Measurements from ENCODE around the gene DHX36.

DHX36 gene

GRCh38 chr3:154228561-154229216, 95.6 kb downstream of the DHX36 start:
- H3K4me3 ChIP-seq (ENCODE audit: control insufficient read depth in 1 of 7, extremely low read depth in 1 of 7, insufficient read depth in 4 of 7, low read depth in 2 of 7, low read length in 6 of 7), result no peak overlapping the region
- WGBS (ENCODE audit: insufficient coverage), result 98% methylated on average over 4 of the region's 6 CpGs
- H3K36me3 ChIP-seq (ENCODE audit: control insufficient read depth in 4 of 4, insufficient read depth in 4 of 4, low read length in 3 of 4), result no peaks in the 10 kb centered on the region
- ChIA-PET CTCF (interaction anchor here (0.9 to 1.9 kb wide), 2 partner anchors 14 to 24 kb away, joined by 3 to 7 read pairs; no protein-coding TSS in a partner anchor), POLR2A (interaction anchor here (0.6 kb wide), 1 partner anchor 150 kb away, joined by 3 read pairs; no protein-coding TSS in a partner anchor)
- no peak for DNase-seq
- H3K4me1 ChIP-seq (ENCODE audit: control extremely low read depth in 1 of 4, control insufficient read depth in 4 of 4, insufficient read depth in 4 of 4, low read length in 3 of 4), result peaks cover 0 to 3% (median 0%) of the 10 kb centered on the region in 4 experiments
- no peaks in the 10 kb centered on the region for H3K9me3 ChIP-seq (ENCODE audit: control extremely low read depth in 1 of 5, control insufficient read depth in 4 of 5, insufficient read depth in 2 of 5, low read depth in 1 of 5, low read length in 4 of 5)
- H3K27me3 ChIP-seq (replicated peaks in 2 of 5; ENCODE audit: control insufficient read depth in 4 of 5, insufficient read depth in 5 of 5, low read length in 4 of 5), result no peaks in the 10 kb centered on the region
- H3K27ac ChIP-seq (ENCODE audit: insufficient read depth in 1 of 2, low read depth in 1 of 2, low read length in 2 of 2, poor library complexity in 1 of 2, severe bottlenecking in 2 of 2), result no peak overlapping the region

GRCh38 chr3:154227531-154227930, 96.8 kb downstream of the DHX36 start:
- Histone ChIP-seq H3K36me3 (ENCODE audit: control insufficient read depth in 4 of 4, insufficient read depth in 4 of 4, low read length in 3 of 4) (no peaks in the 10 kb centered on the region), H3K4me3 (ENCODE audit: control insufficient read depth in 1 of 7, extremely low read depth in 1 of 7, insufficient read depth in 4 of 7, low read depth in 2 of 7, low read length in 6 of 7) (no peak overlapping the region), H3K27ac (ENCODE audit: insufficient read depth in 1 of 2, low read depth in 1 of 2, low read length in 2 of 2, poor library complexity in 1 of 2, severe bottlenecking in 2 of 2) (no peak overlapping the region), H3K4me1 (ENCODE audit: control extremely low read depth in 1 of 4, control insufficient read depth in 4 of 4, insufficient read depth in 4 of 4, low read length in 3 of 4) (peaks cover 0 to 3% (median 0%) of the 10 kb centered on the region in 4 experiments), H3K27me3 (replicated peaks in 2 of 5; ENCODE audit: control insufficient read depth in 4 of 5, insufficient read depth in 5 of 5, low read length in 4 of 5) (no peaks in the 10 kb centered on the region), H3K9me3 (ENCODE audit: control extremely low read depth in 1 of 5, control insufficient read depth in 4 of 5, insufficient read depth in 2 of 5, low read depth in 1 of 5, low read length in 4 of 5) (no peaks in the 10 kb centered on the region)
- DNase-seq, result no peak
- ChIA-PET CTCF (no interaction called here), POLR2A (no interaction called here)
- no CpG with 5 or more reads among the region's 3 CpGs for WGBS (ENCODE audit: insufficient coverage)

- ChIA-PET CTCF (no interaction called here), POLR2A (no interaction called here)
- Histone ChIP-seq H3K27ac (ENCODE audit: insufficient read depth in 1 of 2, low read depth in 1 of 2, low read length in 2 of 2, poor library complexity in 1 of 2, severe bottlenecking in 2 of 2) (no peak overlapping the region), H3K9me3 (ENCODE audit: control extremely low read depth in 1 of 5, control insufficient read depth in 4 of 5, insufficient read depth in 2 of 5, low read depth in 1 of 5, low read length in 4 of 5) (no peaks in the 10 kb centered on the region), H3K36me3 (ENCODE audit: control insufficient read depth in 4 of 4, insufficient read depth in 4 of 4, low read length in 3 of 4) (no peaks in the 10 kb centered on the region), H3K27me3 (replicated peaks in 2 of 5; ENCODE audit: control insufficient read depth in 4 of 5, insufficient read depth in 5 of 5, low read length in 4 of 5) (no peaks in the 10 kb centered on the region), H3K4me3 (ENCODE audit: control insufficient read depth in 1 of 7, extremely low read depth in 1 of 7, insufficient read depth in 4 of 7, low read depth in 2 of 7, low read length in 6 of 7) (no peak overlapping the region), H3K4me1 (ENCODE audit: control extremely low read depth in 1 of 4, control insufficient read depth in 4 of 4, insufficient read depth in 4 of 4, low read length in 3 of 4) (peaks cover 0 to under 1% (median 0%) of the 10 kb centered on the region in 4 experiments)
- no CpG with 5 or more reads among the region's 2 CpGs for WGBS (ENCODE audit: insufficient coverage)
- DNase-seq, result no peak
Observed at GRCh38 chr3:154225536-154225935, 98.8 kb downstream of the DHX36 start.

GRCh38 chr3:154224866-154225265, 99.4 kb downstream of the DHX36 start:
- CTCF ChIA-PET, result no interaction called here
- Histone ChIP-seq H3K9me3 (ENCODE audit: control extremely low read depth in 1 of 5, control insufficient read depth in 4 of 5, insufficient read depth in 2 of 5, low read depth in 1 of 5, low read length in 4 of 5) (no peaks in the 10 kb centered on the region), H3K27ac (ENCODE audit: insufficient read depth in 1 of 2, low read depth in 1 of 2, low read length in 2 of 2, poor library complexity in 1 of 2, severe bottlenecking in 2 of 2) (no peak overlapping the region), H3K4me3 (ENCODE audit: control insufficient read depth in 1 of 7, extremely low read depth in 1 of 7, insufficient read depth in 4 of 7, low read depth in 2 of 7, low read length in 6 of 7) (no peak overlapping the region), H3K4me1 (ENCODE audit: control extremely low read depth in 1 of 4, control insufficient read depth in 4 of 4, insufficient read depth in 4 of 4, low read length in 3 of 4) (no peaks in the 10 kb centered on the region), H3K36me3 (ENCODE audit: control insufficient read depth in 4 of 4, insufficient read depth in 4 of 4, low read length in 3 of 4) (no peaks in the 10 kb centered on the region), H3K27me3 (replicated peaks in 2 of 5; ENCODE audit: control insufficient read depth in 4 of 5, insufficient read depth in 5 of 5, low read length in 4 of 5) (no peaks in the 10 kb centered on the region)
- POLR2A ChIA-PET, result no interaction called here
- no peak for DNase-seq

GRCh38 chr3:154224366-154224765, 99.9 kb downstream of the DHX36 start:
- no peak overlapping the region for H3K4me3 ChIP-seq (ENCODE audit: control insufficient read depth in 1 of 7, extremely low read depth in 1 of 7, insufficient read depth in 4 of 7, low read depth in 2 of 7, low read length in 6 of 7)
- DNase-seq, result no peak
- WGBS (ENCODE audit: insufficient coverage), result 97% methylated on average over 5 of the region's 6 CpGs
- H3K9me3 ChIP-seq (ENCODE audit: control extremely low read depth in 1 of 5, control insufficient read depth in 4 of 5, insufficient read depth in 2 of 5, low read depth in 1 of 5, low read length in 4 of 5), result no peaks in the 10 kb centered on the region
- no peaks in the 10 kb centered on the region for H3K4me1 ChIP-seq (ENCODE audit: control extremely low read depth in 1 of 4, control insufficient read depth in 4 of 4, insufficient read depth in 4 of 4, low read length in 3 of 4)
- H3K27ac ChIP-seq (ENCODE audit: insufficient read depth in 1 of 2, low read depth in 1 of 2, low read length in 2 of 2, poor library complexity in 1 of 2, severe bottlenecking in 2 of 2), result no peak overlapping the region
- ChIA-PET CTCF (no interaction called here), POLR2A (no interaction called here)
- H3K27me3 ChIP-seq (replicated peaks in 2 of 5; ENCODE audit: control insufficient read depth in 4 of 5, insufficient read depth in 5 of 5, low read length in 4 of 5), result no peaks in the 10 kb centered on the region
- no peaks in the 10 kb centered on the region for H3K36me3 ChIP-seq (ENCODE audit: control insufficient read depth in 4 of 4, insufficient read depth in 4 of 4, low read length in 3 of 4)

- Histone ChIP-seq H3K27me3 (replicated peaks in 2 of 5; ENCODE audit: control insufficient read depth in 4 of 5, insufficient read depth in 5 of 5, low read length in 4 of 5) (no peaks in the 10 kb centered on the region), H3K4me1 (ENCODE audit: control extremely low read depth in 1 of 4, control insufficient read depth in 4 of 4, insufficient read depth in 4 of 4, low read length in 3 of 4) (no peaks in the 10 kb centered on the region), H3K4me3 (ENCODE audit: control insufficient read depth in 1 of 7, extremely low read depth in 1 of 7, insufficient read depth in 4 of 7, low read depth in 2 of 7, low read length in 6 of 7) (no peak overlapping the region), H3K9me3 (ENCODE audit: control extremely low read depth in 1 of 5, control insufficient read depth in 4 of 5, insufficient read depth in 2 of 5, low read depth in 1 of 5, low read length in 4 of 5) (no peaks in the 10 kb centered on the region), H3K27ac (ENCODE audit: insufficient read depth in 1 of 2, low read depth in 1 of 2, low read length in 2 of 2, poor library complexity in 1 of 2, severe bottlenecking in 2 of 2) (no peak overlapping the region), H3K36me3 (ENCODE audit: control insufficient read depth in 4 of 4, insufficient read depth in 4 of 4, low read length in 3 of 4) (no peaks in the 10 kb centered on the region)
- DNase-seq, result no peak
- ChIA-PET CTCF (no interaction called here), POLR2A (no interaction called here)
Observed at GRCh38 chr3:154223519-154223918, 100.8 kb downstream of the DHX36 start.

Measured in common myeloid progenitor, CD34-positive (primary cell).